MCF 10A (cell line): ENCODE measurements around the gene CDK13. TPM values are rescaled to one million over a fixed set of nuclear protein-coding genes. Genes with fewer than 3 reads are reported as not detected.

Experiments used
- BruUV-seq: library from RNA; stranded (reverse); fragments of 400-500 nt; replicated peaks from 2 replicates; lab custom pipeline; 2021; lab: Mats Ljungman, UMichigan
- CTCF ChIA-PET: fragments of 300-600 bp; sonication (Branson Sonifier 250); formaldehyde crosslinking; extraction: SDS; loops from one replicate; lab custom pipeline; 2021; ENCODE audit warnings: antibody characterized with exemption, inconsistent platforms; lab: Yijun Ruan, JAX
- POLR2A ChIA-PET: fragments of 300-600, 350-650 bp; sonication (Branson Sonifier 250); formaldehyde crosslinking; extraction: SDS; loops from one replicate; lab custom pipeline; 2020; ENCODE audit warnings: antibody characterized with exemption, inconsistent platforms; lab: Yijun Ruan, JAX
- DNase-seq: peaks from one replicate; pipeline ENCODE4 v3.0.0-alpha.2; 2018; ENCODE audit not compliant: unreplicated experiment
- H3K27ac Mint-ChIP-seq: one replicate; pipeline ENCODE4 v1.8.0; 2022; ENCODE audit warnings: mild to moderate bottlenecking, low read depth, mixed read lengths; ENCODE audit not compliant: unreplicated experiment
- H3K27me3 Mint-ChIP-seq: one replicate; pipeline ENCODE4 v1.8.0; 2022; ENCODE audit warnings: mixed read lengths; ENCODE audit not compliant: insufficient read depth, unreplicated experiment
- H3K36me3 Mint-ChIP-seq: one replicate; pipeline ENCODE4 v1.8.0; 2022; ENCODE audit warnings: mild to moderate bottlenecking, moderate library complexity, mixed read lengths; ENCODE audit not compliant: insufficient read depth, unreplicated experiment
- H3K4me1 Mint-ChIP-seq: one replicate; pipeline ENCODE4 v1.8.0; 2022; ENCODE audit warnings: mixed read lengths; ENCODE audit not compliant: insufficient read depth, unreplicated experiment
- H3K4me3 Mint-ChIP-seq: one replicate; pipeline ENCODE4 v1.8.0; 2022; ENCODE audit warnings: mild to moderate bottlenecking, moderate library complexity, mixed read lengths; ENCODE audit not compliant: unreplicated experiment
- H3K9me3 Mint-ChIP-seq: one replicate; pipeline ENCODE4 v1.8.0; 2022; ENCODE audit warnings: mixed read lengths; ENCODE audit not compliant: unreplicated experiment
- intact Hi-C: fragments of 100-400 bp; cut with micrococcal nuclease; formaldehyde crosslinking; loops from 2 replicates; pipeline ENCODE4 v1.14.1; 2022
- total RNA-seq: library from RNA; stranded (reverse); gene quantifications from 2 replicates; pipeline ENCODE4 v1.2.3, GENCODE V29; 2022
- TF ChIP-seq, protein P1 (sequence below): fragments of 200-600 bp; IDR thresholded peaks from one replicate; pipeline ENCODE4 v1.8.0; 2022; ENCODE audit warnings: antibody characterized with exemption, mild to moderate bottlenecking; ENCODE audit not compliant: unreplicated experiment

The CDK13 gene
- total RNA-seq, 1 experiment from 2014 or later: 50.2 TPM

DNA sequence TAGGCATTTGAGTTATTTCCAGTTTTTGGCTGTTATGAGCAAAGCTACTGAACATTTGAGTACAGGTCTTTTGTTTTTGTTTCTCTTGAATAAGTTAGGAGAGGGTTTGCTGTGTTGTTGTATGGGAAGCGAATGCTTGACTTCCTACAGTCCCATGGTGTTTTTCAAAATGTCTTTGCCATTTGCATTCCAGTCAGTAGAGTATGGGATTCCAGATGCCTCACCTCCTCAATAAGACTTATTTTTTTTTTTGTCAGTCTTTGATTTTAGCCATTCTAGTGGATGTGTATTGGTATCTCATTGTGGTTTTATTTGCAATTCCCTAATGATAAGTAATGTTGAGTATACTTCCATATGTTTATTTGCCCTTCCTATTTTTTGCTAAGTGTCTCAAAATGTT is 19.4 kb downstream of the CDK13 start:
- peaks cover 29% of the 10 kb centered on the region for H3K4me1 Mint-ChIP-seq
- POLR2A ChIA-PET: interaction anchor here (1.0 kb wide), 2 partner anchors 9 to 19 kb away, joined by 3 read pairs; partner anchors contain the start of gene CDK13
- no peaks in the 10 kb centered on the region for H3K9me3 Mint-ChIP-seq
- intact Hi-C loops: no loop called here
- H3K27ac Mint-ChIP-seq: peak overlapping the region; percentile 26
- TF ChIP-seq, protein P1, sequence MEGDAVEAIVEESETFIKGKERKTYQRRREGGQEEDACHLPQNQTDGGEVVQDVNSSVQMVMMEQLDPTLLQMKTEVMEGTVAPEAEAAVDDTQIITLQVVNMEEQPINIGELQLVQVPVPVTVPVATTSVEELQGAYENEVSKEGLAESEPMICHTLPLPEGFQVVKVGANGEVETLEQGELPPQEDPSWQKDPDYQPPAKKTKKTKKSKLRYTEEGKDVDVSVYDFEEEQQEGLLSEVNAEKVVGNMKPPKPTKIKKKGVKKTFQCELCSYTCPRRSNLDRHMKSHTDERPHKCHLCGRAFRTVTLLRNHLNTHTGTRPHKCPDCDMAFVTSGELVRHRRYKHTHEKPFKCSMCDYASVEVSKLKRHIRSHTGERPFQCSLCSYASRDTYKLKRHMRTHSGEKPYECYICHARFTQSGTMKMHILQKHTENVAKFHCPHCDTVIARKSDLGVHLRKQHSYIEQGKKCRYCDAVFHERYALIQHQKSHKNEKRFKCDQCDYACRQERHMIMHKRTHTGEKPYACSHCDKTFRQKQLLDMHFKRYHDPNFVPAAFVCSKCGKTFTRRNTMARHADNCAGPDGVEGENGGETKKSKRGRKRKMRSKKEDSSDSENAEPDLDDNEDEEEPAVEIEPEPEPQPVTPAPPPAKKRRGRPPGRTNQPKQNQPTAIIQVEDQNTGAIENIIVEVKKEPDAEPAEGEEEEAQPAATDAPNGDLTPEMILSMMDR: no peak
- CTCF ChIA-PET: no interaction called here
- BruUV-seq: no TSS peak
- H3K27me3 Mint-ChIP-seq: no peaks in the 10 kb centered on the region
- DNase-seq: no peak
- H3K4me3 Mint-ChIP-seq: no peak overlapping the region
- no peaks in the 10 kb centered on the region for H3K36me3 Mint-ChIP-seq

DNA sequence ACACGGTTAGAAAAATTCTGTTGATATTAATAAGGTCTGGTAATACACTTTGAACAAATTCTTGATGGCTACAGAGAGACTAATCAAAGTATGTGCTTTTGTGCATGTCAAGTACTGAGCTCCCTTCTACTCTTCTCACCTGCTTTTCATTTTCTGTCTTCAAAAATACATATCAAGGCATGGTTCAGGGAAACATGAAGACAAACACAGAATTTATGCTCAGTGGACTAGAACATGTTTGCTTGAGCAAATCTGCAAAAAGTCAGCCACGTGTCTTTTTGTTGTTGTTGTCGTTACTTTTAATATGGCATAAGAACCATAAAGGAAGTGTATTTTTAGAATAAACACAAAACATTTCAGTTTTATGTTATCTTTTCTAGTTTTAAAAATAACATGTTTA is 21.9 kb downstream of the CDK13 start:
- no peaks in the 10 kb centered on the region for H3K27me3 Mint-ChIP-seq
- no peak for DNase-seq
- H3K27ac Mint-ChIP-seq: no peak overlapping the region
- TF ChIP-seq, protein P1: no peak
- H3K9me3 Mint-ChIP-seq: no peaks in the 10 kb centered on the region
- no TSS peak for BruUV-seq
- intact Hi-C loops: no loop called here
- peaks cover 19% of the 10 kb centered on the region for H3K4me1 Mint-ChIP-seq
- ChIA-PET CTCF (interaction anchor here (0.6 to 1.2 kb wide), 4 partner anchors 41 to 246 kb away, joined by 3 to 6 read pairs (median 4); no protein-coding TSS in a partner anchor), POLR2A (interaction anchor here (0.9 to 2.0 kb wide), 2 partner anchors 16 to 22 kb away, joined by 3 to 8 read pairs; partner anchors contain the start of gene CDK13)
- no peaks in the 10 kb centered on the region for H3K36me3 Mint-ChIP-seq
- H3K4me3 Mint-ChIP-seq: no peak overlapping the region

DNA sequence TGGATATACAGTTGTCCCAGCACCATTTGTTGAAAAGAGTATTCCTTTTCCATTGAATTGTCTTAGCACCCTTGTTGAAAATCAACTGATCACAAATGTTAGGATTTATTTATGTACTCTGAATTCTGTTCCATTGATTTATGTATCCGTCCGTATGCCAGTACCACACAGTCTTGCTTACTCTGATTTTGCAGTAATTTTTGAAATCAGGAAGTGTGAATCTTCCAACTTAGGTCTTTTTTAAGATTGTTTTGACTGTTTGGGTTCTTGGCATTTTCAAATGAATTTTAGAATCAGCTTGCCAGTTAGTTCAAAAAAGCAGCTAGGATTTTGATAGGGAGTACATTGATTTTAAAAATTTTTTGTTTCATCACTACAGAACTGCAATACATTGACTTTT is 23.7 kb downstream of the CDK13 start:
- no peaks in the 10 kb centered on the region for H3K27me3 Mint-ChIP-seq
- no TSS peak for BruUV-seq
- POLR2A ChIA-PET: interaction anchor here (0.9 kb wide), 1 partner anchor 19 kb away, joined by 3 read pairs; no protein-coding TSS in a partner anchor
- intact Hi-C loops: no loop called here
- H3K9me3 Mint-ChIP-seq: no peaks in the 10 kb centered on the region
- no peak for DNase-seq
- H3K4me1 Mint-ChIP-seq: peaks cover 13% of the 10 kb centered on the region
- no peak overlapping the region for H3K27ac Mint-ChIP-seq
- H3K36me3 Mint-ChIP-seq: no peaks in the 10 kb centered on the region
- TF ChIP-seq, protein P1: no peak
- H3K4me3 Mint-ChIP-seq: no peak overlapping the region
- CTCF ChIA-PET: interaction anchor here (0.6 to 0.7 kb wide), 2 partner anchors 68 to 73 kb away, joined by 4 to 5 read pairs; no protein-coding TSS in a partner anchor

DNA sequence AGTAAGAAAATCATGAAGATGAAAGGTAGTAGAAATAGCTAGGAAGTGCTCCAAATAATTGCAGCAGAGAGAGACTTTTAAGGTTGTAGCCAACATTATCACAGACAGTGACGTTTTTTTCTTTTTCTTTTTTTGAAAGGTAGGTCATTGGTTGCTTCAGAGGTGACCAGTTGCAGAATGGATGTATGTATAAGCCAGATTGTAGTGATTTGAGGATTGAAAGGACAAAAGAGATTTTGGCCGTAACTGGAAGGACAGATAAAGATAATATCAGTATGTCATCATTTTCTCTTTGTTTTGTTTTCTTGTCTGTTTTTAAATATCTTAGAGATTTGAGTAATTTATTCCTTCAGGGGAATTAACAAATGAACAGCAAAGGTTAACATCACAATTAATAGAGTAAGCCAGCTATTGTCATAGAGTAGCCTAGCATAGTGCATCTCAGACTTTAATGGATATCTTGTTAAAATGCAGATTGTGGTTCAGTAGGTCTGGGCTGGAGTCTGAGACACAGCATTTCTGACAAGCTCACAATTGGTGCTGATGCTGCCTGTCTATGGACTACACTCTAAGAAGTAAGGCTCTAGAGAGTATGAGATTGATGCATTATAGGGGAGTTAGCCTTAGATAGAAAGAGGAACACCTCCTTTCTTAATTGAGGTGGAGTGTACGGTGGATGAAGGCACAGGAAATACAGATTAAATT is 28.3 kb downstream of the CDK13 start:
- ChIA-PET POLR2A (interaction anchor here (1.0 to 1.2 kb wide), 2 partner anchors 9 to 28 kb away, joined by 3 to 4 read pairs; partner anchors contain the start of gene CDK13), CTCF (interaction anchor here (0.5 to 1.5 kb wide), 9 partner anchors 20 to 152 kb away, joined by 3 to 5 read pairs (median 4); no protein-coding TSS in a partner anchor)
- TF ChIP-seq, protein P1: no peak
- H3K27ac Mint-ChIP-seq: no peak overlapping the region
- no peaks in the 10 kb centered on the region for H3K27me3 Mint-ChIP-seq
- no peak for DNase-seq
- H3K9me3 Mint-ChIP-seq: no peaks in the 10 kb centered on the region
- H3K4me1 Mint-ChIP-seq: peaks cover 1% of the 10 kb centered on the region
- intact Hi-C loops: no loop called here
- H3K36me3 Mint-ChIP-seq: no peaks in the 10 kb centered on the region
- no peak overlapping the region for H3K4me3 Mint-ChIP-seq
- no TSS peak for BruUV-seq
